NCI-H524 (cell line): ENCODE measurements around the gene SARNP.

Experiments
- DNase-seq, 2 experiments: peaks; one replicate each; lab custom pipeline; 2025; lab: John Stamatoyannopoulos, UW

The SARNP gene

DNA sequence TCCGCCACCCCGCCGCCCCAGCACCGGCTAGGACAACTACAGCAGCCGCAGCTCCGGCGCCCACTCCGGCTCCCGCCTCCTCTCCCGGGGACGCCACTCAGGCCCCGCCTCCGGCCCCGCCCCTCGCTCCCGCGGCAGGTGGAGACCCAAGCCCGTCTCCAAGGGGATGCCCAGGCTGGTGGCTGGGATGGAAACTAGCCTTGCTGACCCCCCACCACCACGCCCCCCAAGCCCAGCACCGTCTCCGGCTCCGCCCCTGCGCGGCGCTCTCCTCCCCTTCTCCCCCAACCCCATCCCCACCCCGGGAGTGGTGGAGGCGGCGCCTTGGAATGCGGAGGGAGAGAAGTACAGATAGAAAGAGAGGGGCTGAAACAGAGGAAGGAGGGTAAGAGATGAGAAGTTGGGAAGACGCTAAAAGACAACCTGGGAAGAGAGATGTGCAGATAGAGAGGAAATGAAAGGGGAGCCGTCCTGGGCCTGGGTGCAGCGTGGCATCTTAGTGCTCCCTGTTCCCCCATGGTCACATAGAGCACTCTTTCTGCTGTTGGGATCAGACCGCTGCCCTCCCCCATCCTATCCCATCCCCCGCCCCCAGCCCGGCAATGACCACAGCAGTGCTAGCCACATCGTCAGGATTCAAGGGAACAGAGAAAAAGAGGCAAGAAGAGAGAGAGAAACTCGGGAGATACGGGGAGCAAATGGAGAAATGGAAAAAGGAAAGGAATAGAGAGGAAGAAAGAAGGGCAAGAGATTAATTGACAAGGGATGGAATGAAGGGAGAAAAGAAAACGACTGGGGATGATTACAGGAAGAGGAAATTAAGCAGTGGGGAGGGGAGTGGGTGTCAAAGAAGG is 109.5 kb downstream of the SARNP start, which contains the start of gene ITGA7:
TSS of gene ITGA7 (minus strand) at position 64 of the 854 bp plus-strand sequence. CDS start 222 bp downstream, outside the sequence.
- peak; percentile 78 to 89 for DNase-seq
